DMS114 treated with DMSO at 0.1 percent for 48 hours (cell line): ENCODE results near the gene LMBR1L.

ENCODE experiments used
- DNase-seq: peaks from one replicate; lab custom pipeline; 2025; ENCODE audit not compliant: unreplicated experiment; lab: John Stamatoyannopoulos, UW

The LMBR1L gene

DNA sequence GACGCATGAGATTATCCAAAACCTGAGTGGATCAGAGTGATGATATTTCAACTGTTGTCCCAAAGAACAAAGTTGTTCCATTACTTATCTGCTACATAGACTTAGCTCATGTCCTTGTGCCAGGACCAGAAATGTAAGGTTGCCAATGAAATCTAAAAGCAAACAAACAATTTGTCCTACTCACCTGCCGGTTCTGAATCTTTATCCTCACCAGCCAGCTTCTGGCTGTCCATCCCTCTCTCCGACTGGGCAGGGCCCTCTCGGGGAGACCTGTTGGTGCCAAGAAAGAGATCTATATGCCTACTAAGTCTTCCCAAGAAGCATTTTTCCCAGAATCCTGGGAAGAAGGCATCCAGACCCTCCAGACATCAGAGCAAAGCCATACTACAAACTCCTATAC is 55.6 kb downstream of the LMBR1L start:
- DNase-seq = no peak

DNA sequence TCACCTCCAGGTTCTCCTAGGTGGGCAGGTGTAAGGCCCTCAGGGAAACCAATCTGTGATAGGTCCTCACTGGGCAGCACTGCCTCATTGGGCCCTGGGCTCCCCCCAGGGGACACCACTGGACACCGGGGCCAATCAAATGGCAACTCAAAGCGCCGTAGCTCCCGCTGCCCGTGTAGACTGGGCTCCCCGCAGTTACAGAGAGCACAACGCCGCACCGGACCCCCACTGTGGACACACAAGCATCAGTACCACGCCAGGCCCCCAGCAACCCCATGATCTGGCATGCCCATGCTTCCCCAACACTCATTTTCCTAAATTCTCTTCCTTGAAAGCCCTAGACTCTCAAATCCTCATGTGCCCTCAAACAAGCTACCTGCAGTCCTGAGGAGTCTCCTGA is 56.1 kb downstream of the LMBR1L start:
- no peak for DNase-seq

GRCh38 chr12:49054096-49054495 is 56.6 kb downstream of the LMBR1L start:
- DNase-seq = no peak

- DNase-seq = no peak
These were observed 58.0 kb downstream of the LMBR1L start for GRCh38 chr12:49052451-49053208.

GRCh38 chr12:49051777-49052438 is 58.7 kb downstream of the LMBR1L start:
- DNase-seq = no peak

- no peak for DNase-seq
These were observed 59.3 kb downstream of the LMBR1L start for GRCh38 chr12:49051373-49051764.

DNA sequence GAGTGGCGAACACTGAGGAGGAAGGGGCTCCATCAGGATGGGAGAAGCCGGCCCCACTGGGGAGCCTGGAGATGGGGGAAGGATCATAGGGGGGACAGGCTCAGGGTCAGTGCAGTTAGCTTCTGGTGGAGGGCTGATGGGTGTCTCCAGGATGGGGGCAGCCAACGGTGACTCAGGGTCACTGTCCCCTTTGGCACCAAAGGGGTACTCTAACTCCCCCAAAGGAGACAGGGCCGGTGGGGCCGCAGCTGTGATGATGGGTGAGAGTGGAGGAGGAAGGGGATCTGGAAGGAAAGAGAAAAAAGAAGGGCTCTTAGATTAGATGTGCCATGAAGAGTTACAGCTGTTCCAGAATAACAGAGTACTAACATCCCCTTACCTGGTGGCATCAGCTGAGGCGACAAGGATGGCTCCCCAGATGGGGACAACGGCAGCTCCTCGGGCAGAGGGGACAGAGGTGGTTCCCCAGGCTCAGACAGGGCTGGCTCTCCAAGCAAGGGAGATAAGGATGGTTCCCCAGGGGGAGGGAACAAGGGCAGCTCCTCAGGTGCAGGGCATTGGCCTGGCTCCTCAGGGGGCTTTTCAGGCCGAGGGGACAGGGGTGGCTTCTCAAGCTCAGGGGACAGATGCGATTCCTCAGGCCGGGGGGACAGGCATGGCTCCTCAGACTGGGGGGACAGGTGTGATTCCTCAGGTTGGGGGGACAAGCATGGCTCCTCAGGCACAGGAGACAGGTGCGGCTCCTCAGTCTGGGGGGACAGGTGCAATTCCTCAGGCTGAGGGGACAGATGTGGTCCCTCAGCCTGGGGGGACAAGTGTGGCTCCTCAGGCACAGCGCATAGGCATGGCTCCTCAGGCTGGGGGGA is 59.9 kb downstream of the LMBR1L start:
- DNase-seq = no peak

GRCh38 chr12:49049566-49050224 is 61.0 kb downstream of the LMBR1L start:
- no peak for DNase-seq

DNA sequence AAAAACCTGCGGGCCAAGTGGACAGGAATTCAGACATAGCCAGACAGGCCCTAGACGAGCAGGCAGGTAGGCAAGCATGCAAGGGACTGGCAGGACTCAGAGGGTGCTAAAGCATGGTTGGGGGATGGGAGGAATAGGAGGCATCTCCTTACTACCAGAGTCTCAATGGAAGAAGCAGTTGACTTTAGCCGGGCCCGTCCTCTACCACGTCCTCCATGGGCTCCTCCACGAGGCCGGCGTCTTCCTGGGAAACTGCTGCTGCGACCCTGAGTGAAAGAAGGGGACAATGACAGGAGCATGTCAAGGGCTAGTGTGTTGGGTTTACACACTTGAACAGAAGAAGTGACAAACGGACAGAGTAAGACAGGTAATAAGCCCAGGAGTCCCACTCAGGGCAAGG is 61.7 kb downstream of the LMBR1L start:
- no peak for DNase-seq
